ENCODE measurements around the gene CDKL2. TPM values are rescaled to one million over a fixed set of nuclear protein-coding genes. Genes with fewer than 3 reads are reported as not detected.

The CDKL2 gene
- polyA plus RNA-seq (2011; rRNA removed) (2.1 TPM in 2 replicates), polyA plus RNA-seq (2017; fragmentation: RNase III; extraction: RNeasy Plus Mini Kit Qiagen cat#74134 plus additional on column Dnase treatment) (0.84 to 1.00 TPM (median 0.88 TPM) in 3 replicates), polyA minus RNA-seq (2011; rRNA and poly(A)+ RNA removed) (2.1 and 3.6 TPM in 2 replicates)
- polyA plus RNA-seq (2012; cell fraction: cytosol; rRNA removed) = 0.83 and 1.0 TPM in 2 replicates
- 0.84 and 1.3 TPM in 2 replicates for polyA plus RNA-seq (2012; cell fraction: nucleus; rRNA removed)

DNA sequence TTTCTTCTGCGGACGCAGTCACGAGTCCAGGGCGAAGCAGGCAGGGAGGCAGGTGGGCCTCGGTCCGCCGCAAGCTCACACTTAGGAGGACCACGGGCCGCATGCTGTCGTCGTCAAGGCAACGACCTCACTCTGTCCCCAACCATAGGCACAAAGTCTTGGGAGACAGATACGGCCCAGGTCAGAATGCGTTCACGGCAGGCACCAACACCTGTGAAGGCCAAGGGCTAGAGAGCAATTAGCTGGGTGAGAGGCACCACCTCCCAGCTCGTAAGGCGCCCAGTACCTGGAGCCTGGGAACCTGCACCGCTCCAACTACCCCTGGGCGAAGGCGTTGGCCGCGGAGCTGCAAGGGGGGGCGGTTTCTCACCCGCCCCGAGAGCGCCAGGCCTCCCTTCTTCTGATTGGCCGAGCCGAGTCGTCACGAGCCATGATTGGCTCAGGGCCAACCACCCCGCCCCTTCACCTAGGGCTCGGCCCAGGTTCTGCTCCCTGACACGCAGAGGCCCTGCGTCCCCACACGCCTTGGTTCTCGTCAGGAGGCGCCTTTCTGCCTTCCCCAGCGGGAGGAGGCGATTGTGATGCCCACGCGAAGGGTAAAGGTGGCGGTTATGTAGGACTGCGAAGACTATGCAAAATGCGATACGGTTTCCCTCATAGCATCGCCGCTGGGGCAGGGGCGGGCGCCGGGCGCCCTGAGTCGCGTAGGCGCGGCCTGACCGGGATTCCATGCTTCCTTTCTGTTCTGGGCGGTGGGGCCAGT lies at the start of gene CDKL2:
Gene CDKL2, minus strand, starts transcription at position 355 of the 763 bp plus-strand sequence. CDS start 4,540 bp downstream, outside the sequence.
- POLR2A ChIA-PET = interaction anchor here (0.7 to 1.2 kb wide), 3 partner anchors 43 to 116 kb away, joined by 3 read pairs; partner anchors contain the start of genes RCHY1, THAP6 and USO1

GRCh38 chr4:75678965-75679364 lies 48.6 kb upstream of the CDKL2 start:
- DNase-seq (ENCODE audit: low read depth in 1 of 2, low spot score in 1 of 2) = no peak
- Histone ChIP-seq H3K4me2 (no peak overlapping the region), H3K9me3 (no peaks in the 10 kb centered on the region), H3K4me1 (peaks cover 5% of the 10 kb centered on the region), H3K4me3 (no peak overlapping the region), H3K27ac (no peak overlapping the region)
- no peak for FAIRE-seq
- no peak for ATAC-seq
- TF ChIP-seq HOXB13 (CRISPR knock-in tag; IDR thresholded peaks at IDR 0.05; ENCODE audit: low read depth) (no peak), EHMT2 (IDR thresholded peaks at IDR 0.05; ENCODE audit: low read depth) (no peak), FOSL2 (IDR thresholded peaks at IDR 0.05) (no peak), FOSL2 (CRISPR knock-in tag; IDR thresholded peaks at IDR 0.05) (no peak), POLR2AphosphoS2 (conservative IDR thresholded peaks at IDR 0.05; ENCODE audit: low read length) (no peak), GATA3 (IDR thresholded peaks at IDR 0.05; ENCODE audit: borderline replicate concordance) (no peak), RFX5 (IDR thresholded peaks at IDR 0.05) (no peak), HOXA7 (CRISPR knock-in tag; IDR thresholded peaks at IDR 0.05) (no peak), CBX2 (IDR thresholded peaks at IDR 0.05; ENCODE audit: borderline replicate concordance, low read depth) (no peak), CTCF (IDR thresholded peaks at IDR 0.05) (no peak), PHF8 (IDR thresholded peaks at IDR 0.05; ENCODE audit: borderline replicate concordance, low read depth) (no peak)
- TF ChIP-seq, protein P1, sequence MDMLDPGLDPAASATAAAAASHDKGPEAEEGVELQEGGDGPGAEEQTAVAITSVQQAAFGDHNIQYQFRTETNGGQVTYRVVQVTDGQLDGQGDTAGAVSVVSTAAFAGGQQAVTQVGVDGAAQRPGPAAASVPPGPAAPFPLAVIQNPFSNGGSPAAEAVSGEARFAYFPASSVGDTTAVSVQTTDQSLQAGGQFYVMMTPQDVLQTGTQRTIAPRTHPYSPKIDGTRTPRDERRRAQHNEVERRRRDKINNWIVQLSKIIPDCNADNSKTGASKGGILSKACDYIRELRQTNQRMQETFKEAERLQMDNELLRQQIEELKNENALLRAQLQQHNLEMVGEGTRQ (IDR thresholded peaks at IDR 0.05) = no peak
- TF ChIP-seq, protein P2, sequence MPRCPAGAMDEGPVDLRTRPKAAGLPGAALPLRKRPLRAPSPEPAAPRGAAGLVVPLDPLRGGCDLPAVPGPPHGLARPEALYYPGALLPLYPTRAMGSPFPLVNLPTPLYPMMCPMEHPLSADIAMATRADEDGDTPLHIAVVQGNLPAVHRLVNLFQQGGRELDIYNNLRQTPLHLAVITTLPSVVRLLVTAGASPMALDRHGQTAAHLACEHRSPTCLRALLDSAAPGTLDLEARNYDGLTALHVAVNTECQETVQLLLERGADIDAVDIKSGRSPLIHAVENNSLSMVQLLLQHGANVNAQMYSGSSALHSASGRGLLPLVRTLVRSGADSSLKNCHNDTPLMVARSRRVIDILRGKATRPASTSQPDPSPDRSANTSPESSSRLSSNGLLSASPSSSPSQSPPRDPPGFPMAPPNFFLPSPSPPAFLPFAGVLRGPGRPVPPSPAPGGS (IDR thresholded peaks at IDR 0.05) = no peak
- POLR2A ChIA-PET = no interaction called here
- CTCF ChIA-PET = interaction anchor here (1.2 to 1.6 kb wide), 2 partner anchors 45 to 169 kb away, joined by 4 to 5 read pairs; partner anchors contain the start of gene USO1

More for the DNA sequence above, at the start of gene CDKL2:
- Histone ChIP-seq H3K4me3 (peak within 1 kb of the TSS; percentile 84), H3K4me2 (peak within 1 kb of the TSS; percentile 76), H3K27ac (peak within 1 kb of the TSS; percentile 69 to 82), H3K9me3 (no peaks in the 10 kb centered on the region), H3K4me1 (0 out of 3 replicates have a peak, but pooled peaks cover 4% of the 10 kb centered on the region)
- under 1% methylated on average over 18 of the region's 57 CpGs for WGBS (ENCODE audit: missing lambda C conversion rate)
- DNase-seq (ENCODE audit: low read depth in 1 of 2, low spot score in 1 of 2) (peak; percentile 73 to 89), ATAC-seq (peak; percentile 99), FAIRE-seq (no peak)
- no peak for TF ChIP-seq JUN (IDR thresholded peaks at IDR 0.05)
- TF ChIP-seq EP300 (IDR thresholded peaks at IDR 0.05) = no peak
- TF ChIP-seq, protein P1 (IDR thresholded peaks at IDR 0.05) = peak; percentile 55
- TF ChIP-seq PHF8 (IDR thresholded peaks at IDR 0.05; ENCODE audit: borderline replicate concordance, low read depth) = peak; percentile 36; the same call in 1 of the 2 replicates
- TF ChIP-seq E2F6 (IDR thresholded peaks at IDR 0.05; ENCODE audit: borderline replicate concordance, low read depth) = 0 out of 2 replicates have a peak, but pooled peaks have one; percentile 32
- peak; percentile 53 for TF ChIP-seq POLR2A (IDR thresholded peaks at IDR 0.05; ENCODE audit: low read length)
- peak; percentile 78 for TF ChIP-seq MAX (IDR thresholded peaks at IDR 0.05)
- CTCF ChIA-PET = interaction anchor here (1.5 kb wide), 1 partner anchor 18 kb away, joined by 3 read pairs; no protein-coding TSS in a partner anchor
